K562 (cell line): ENCODE measurements around the gene ZCWPW1. TPM values are rescaled to one million over a fixed set of nuclear protein-coding genes. Genes with fewer than 3 reads are reported as not detected.

Experiments used
- CC2D1A ChIP-seq: fragments of 450-650 bp; IDR thresholded peaks from 2 replicates; pipeline ENCODE4 v1.6.1; 2017; ENCODE audit warnings: mild to moderate bottlenecking
- ESRRA ChIP-seq: fragments of 450-650 bp; IDR thresholded peaks from 2 replicates; pipeline ENCODE4 v1.6.1; 2014; ENCODE audit warnings: low read depth, mild to moderate bottlenecking, moderate library complexity, borderline replicate concordance
- ETV6 ChIP-seq, 3 experiments: fragments of 150-350 bp in 1 of 3; sonication (generic) in 1 of 3; formaldehyde crosslinking in 1 of 3; IDR thresholded peaks; 2 replicates each; pipeline versions ENCODE4 v1.6.1 to v1.8.0; 2014 to 2022; ENCODE audit warnings: borderline replicate concordance in 2 of 3, low read depth in 2 of 3, antibody characterized with exemption in 1 of 3, low read length in 1 of 3, mild to moderate bottlenecking in 1 of 3, missing genetic modification reagents in 1 of 3
- FOXP1 ChIP-seq: sonication (generic); formaldehyde crosslinking; IDR thresholded peaks from 2 replicates; pipeline ENCODE4 v1.8.0; 2022; ENCODE audit warnings: mild to moderate bottlenecking, missing genetic modification reagents
- FOXP4 ChIP-seq: sonication (generic); formaldehyde crosslinking; IDR thresholded peaks from 2 replicates; pipeline ENCODE4 v1.8.0; 2022; ENCODE audit warnings: mild to moderate bottlenecking, missing genetic modification reagents, borderline replicate concordance
- GATAD2A ChIP-seq: fragments of 450-650 bp; IDR thresholded peaks from 2 replicates; pipeline ENCODE4 v1.6.1; 2017
- GTF2E2 ChIP-seq: fragments of 200-800 bp; sonication (Bioruptor generic); IDR thresholded peaks from 2 replicates; pipeline ENCODE4 v1.6.1; 2016; ENCODE audit warnings: missing genetic modification characterization, missing compliant biosample characterization
- KDM4B ChIP-seq, 2 experiments: fragments of 450-650 bp in 1 of 2; sonication (generic) in 1 of 2; IDR thresholded peaks; 2 replicates each; pipeline ENCODE4 v1.6.1; 2016 to 2017; ENCODE audit warnings: borderline replicate concordance in 2 of 2, antibody characterized with exemption in 1 of 2, low read depth in 1 of 2, mild to moderate bottlenecking in 1 of 2
- NFIC ChIP-seq: fragments of 450-650 bp; IDR thresholded peaks from 2 replicates; pipeline ENCODE4 v1.6.1; 2017; ENCODE audit warnings: mild to moderate bottlenecking, inconsistent platforms
- NRF1 ChIP-seq, 2 experiments: fragments of 450-650 bp; IDR thresholded peaks in 1 of 2; conservative IDR thresholded peaks in 1 of 2; 2 replicates each; pipeline ENCODE4 v1.6.1; 2014; ENCODE audit warnings: mild to moderate bottlenecking in 2 of 2
- POLR2AphosphoS5 ChIP-seq: IDR thresholded peaks from 2 replicates; pipeline ENCODE4 v1.6.1; 2011; ENCODE audit warnings: mild to moderate bottlenecking, low read depth, low read length, moderate library complexity; ENCODE audit not compliant: control insufficient read depth, insufficient read depth
- PRDM10 ChIP-seq: fragments of 450-650 bp; IDR thresholded peaks from 2 replicates; pipeline ENCODE4 v1.6.1; 2018; ENCODE audit not compliant: partially characterized antibody
- RBM39 ChIP-seq: fragments of 200-400 bp; formaldehyde crosslinking; optimal IDR thresholded peaks from 2 replicates; pipeline ENCODE3; 2018; ENCODE audit warnings: low read depth, low read length
- RNF2 ChIP-seq: sonication (generic); IDR thresholded peaks from 2 replicates; pipeline ENCODE4 v1.6.1; 2016
- TBL1XR1 ChIP-seq, 2 experiments: IDR thresholded peaks; 2 replicates each; pipeline ENCODE4 v1.6.1; 2012; ENCODE audit warnings: improper control_type of control experiment in 2 of 2, low read length in 2 of 2, mild to moderate bottlenecking in 1 of 2
- YY1 ChIP-seq, 3 experiments: IDR thresholded peaks; 2 replicates each; pipeline ENCODE4 v1.6.1; 2011; ENCODE audit warnings: low read length in 2 of 3, mild to moderate bottlenecking in 2 of 3, moderate library complexity in 2 of 3, borderline replicate concordance in 1 of 3, control low read depth in 1 of 3, low read depth in 1 of 3; ENCODE audit not compliant: insufficient read depth in 3 of 3, insufficient replicate concordance in 2 of 3, control insufficient read depth in 1 of 3, insufficient read length in 1 of 3; ENCODE audit errors: extremely low read depth in 1 of 3
- ZBED1 ChIP-seq: IDR thresholded peaks from 2 replicates; pipeline ENCODE4 v1.6.1; 2014
- ZNF696 ChIP-seq: fragments of 250-450 bp; sonication (Bioruptor Pico); conservative IDR thresholded peaks from 2 replicates; pipeline ENCODE4 v1.4.0; 2020; ENCODE audit warnings: mild to moderate bottlenecking, moderate library complexity
- ZNF740 ChIP-seq, 3 experiments: fragments of 200-800 bp in 1 of 3; sonication (Bioruptor generic) in 1 of 3; sonication (generic) in 1 of 3; formaldehyde crosslinking in 1 of 3; IDR thresholded peaks; 2 replicates each; pipeline versions ENCODE4 v1.6.1 to v1.8.0; 2016 to 2022; ENCODE audit warnings: mild to moderate bottlenecking in 2 of 3, missing compliant biosample characterization in 2 of 3, missing genetic modification characterization in 2 of 3, missing genetic modification reagents in 1 of 3
- polyA plus RNA-seq, 8 experiments: library from polyadenylated mRNA; depleted of rRNA in 4 of 8; stranded (reverse) in 5 of 8; unstranded in 3 of 8; fragments of >200 nt; fragmentation: Nextera tagmentation in 2 of 8; fragmentation: Illumina TruSeq in 1 of 8; extraction: Ambion mirVana in 2 of 8; extraction: Trizol in 1 of 8; gene quantifications; 2 replicates each; pipeline versions ENCODE4 v1.2.1 to v1.2.3, GENCODE V29; 2011 to 2014; ENCODE audit warnings: inconsistent platforms in 1 of 8, missing spikeins in 1 of 8
- total RNA-seq, 7 experiments: library from RNA; depleted of rRNA in 6 of 7; stranded (reverse); fragments of >200 nt in 6 of 7; fragmentation: Illumina TruSeq in 2 of 7; extraction: Trizol in 2 of 7; gene quantifications; 2 replicates each; pipeline versions ENCODE4 v1.2.1 to v1.2.3, GENCODE V29; 2011 to 2021; ENCODE audit warnings: low replicate concordance in 1 of 7

The ZCWPW1 gene
- total and polyA plus RNA-seq, 9 of the 15 experiments (the other 6 are each of a cell fraction or from before 2014, with no cell fraction given), result 0.18 to 1.7 (median 1.2) TPM

GRCh38 chr7:100428967-100429636, 599 bp upstream of the ZCWPW1 start (continued):
- TF ChIP-seq ETV6 (IDR thresholded peaks at IDR 0.05; ENCODE audit: borderline replicate concordance in 1 of 2, low read depth in 2 of 2, low read length in 1 of 2), result no peak; a peak in 2 of 4 replicates
- no peak for TF ChIP-seq ETV6 (CRISPR knock-in tag; IDR thresholded peaks at IDR 0.05; ENCODE audit: borderline replicate concordance)
- peak; percentile 97 for TF ChIP-seq NRF1 (conservative IDR thresholded peaks at IDR 0.05 in 1 of 2, IDR thresholded peaks at IDR 0.05 in 1 of 2)
- peak; percentile 87 for TF ChIP-seq ZNF740 (CRISPR knock-in tag; IDR thresholded peaks at IDR 0.05)
- peak in 1 of 2 experiments; percentile 92; a peak in 2 of 4 replicates for TF ChIP-seq ZNF740 (tag; IDR thresholded peaks at IDR 0.05)
- TF ChIP-seq NFIC, result peak; percentile 55
- peak; percentile 20; the same call in 1 of the 2 replicates for TF ChIP-seq ESRRA
- peak; percentile 89 for TF ChIP-seq GTF2E2 (tag)
- peak in 1 of 2 experiments; percentile 94; a peak in 2 of 4 replicates for TF ChIP-seq KDM4B (IDR thresholded peaks at IDR 0.05; ENCODE audit: borderline replicate concordance in 2 of 2, low read depth in 1 of 2)
- TF ChIP-seq PRDM10, result peak; percentile 77
- peak; percentile 47; the same call in 1 of the 2 replicates for TF ChIP-seq ZBED1
- TF ChIP-seq TBL1XR1 (IDR thresholded peaks at IDR 0.05; ENCODE audit: low read length in 2 of 2), result peak; percentile 13 to 57; a peak in 2 of 4 replicates
- TF ChIP-seq CC2D1A, result peak; percentile 78
- peak; percentile 85; the same call in 1 of the 2 replicates for TF ChIP-seq FOXP4 (CRISPR knock-in tag)
- TF ChIP-seq GATAD2A, result no peak
- TF ChIP-seq ZNF696 (CRISPR knock-in tag), result no peak
- TF ChIP-seq YY1 (IDR thresholded peaks at IDR 0.05; ENCODE audit: borderline replicate concordance in 1 of 3, control insufficient read depth in 1 of 3, extremely low read depth in 1 of 3, insufficient read depth in 3 of 3, insufficient read length in 1 of 3, insufficient replicate concordance in 2 of 3, low read depth in 1 of 3, low read length in 2 of 3), result peak in 1 of 3 experiments; percentile 56
- TF ChIP-seq RNF2, result peak; percentile 68; the same call in 1 of the 2 replicates
- TF ChIP-seq FOXP1 (CRISPR knock-in tag), result peak; percentile 46; the same call in 1 of the 2 replicates
- TF ChIP-seq RBM39, result peak; percentile 69
- peak; percentile 81 for TF ChIP-seq POLR2AphosphoS5
